HepG2 (cell line): Measurements from ENCODE around the gene FAAP100. TPM values are rescaled to one million over a fixed set of nuclear protein-coding genes. Genes with fewer than 3 reads are reported as not detected.

Source experiments
- GATA4 ChIP-seq: sonication (generic); IDR thresholded peaks from 2 replicates; pipeline ENCODE4 v1.6.1; 2016; ENCODE audit warnings: antibody characterized with exemption, low read depth, borderline replicate concordance
- HMGA1 ChIP-seq: sonication (generic); formaldehyde crosslinking; conservative IDR thresholded peaks from 2 replicates; pipeline ENCODE4 v1.4.0; 2020; ENCODE audit warnings: missing genetic modification reagents
- KLF12 ChIP-seq: sonication (generic); formaldehyde crosslinking; IDR thresholded peaks from 2 replicates; pipeline ENCODE4 v1.4.0; 2020; ENCODE audit warnings: missing genetic modification reagents, borderline replicate concordance
- MAFF ChIP-seq: IDR thresholded peaks from 2 replicates; pipeline ENCODE4 v1.6.1; 2011; ENCODE audit warnings: low read depth, low read length, improper control_type of control experiment
- POLR2AphosphoS5 ChIP-seq: IDR thresholded peaks from 2 replicates; pipeline ENCODE4 v1.6.1; 2012; ENCODE audit warnings: low read depth, low read length
- RELA ChIP-seq: sonication (generic); formaldehyde crosslinking; IDR thresholded peaks from 2 replicates; pipeline ENCODE4 v1.4.0; 2020; ENCODE audit warnings: missing genetic modification reagents
- SMARCC2 ChIP-seq: fragments of 450-650 bp; IDR thresholded peaks from 2 replicates; pipeline ENCODE4 v1.6.1; 2017; ENCODE audit warnings: antibody characterized with exemption, mild to moderate bottlenecking
- TMF1 ChIP-seq: sonication (generic); formaldehyde crosslinking; IDR thresholded peaks from 2 replicates; pipeline ENCODE4 v1.8.1; 2022; ENCODE audit warnings: low read depth, missing genetic modification reagents
- ZNF12 ChIP-seq: sonication (generic); formaldehyde crosslinking; IDR thresholded peaks from 2 replicates; pipeline ENCODE4 v1.5.0; 2020; ENCODE audit warnings: missing genetic modification reagents
- ZNF331 ChIP-seq: sonication (generic); formaldehyde crosslinking; IDR thresholded peaks from 2 replicates; pipeline ENCODE4 v1.4.0; 2020; ENCODE audit warnings: missing genetic modification reagents
- ZNF547 ChIP-seq: sonication (generic); formaldehyde crosslinking; IDR thresholded peaks from 2 replicates; pipeline ENCODE4 v1.5.1; 2020; ENCODE audit warnings: mild to moderate bottlenecking, missing genetic modification reagents
- ZNF772 ChIP-seq: sonication (generic); formaldehyde crosslinking; IDR thresholded peaks from 2 replicates; pipeline ENCODE4 v1.5.0; 2020; ENCODE audit warnings: mild to moderate bottlenecking, missing genetic modification reagents
- polyA plus RNA-seq, 8 experiments: library from polyadenylated mRNA; depleted of rRNA in 3 of 8; stranded (reverse) in 7 of 8; unstranded in 1 of 8; fragments of >200 nt; fragmentation: Illumina TruSeq in 4 of 8; extraction: Trizol in 4 of 8; gene quantifications; 2 replicates each; pipeline versions ENCODE4 v1.2.1 to v1.2.3, GENCODE V29; 2011 to 2016; ENCODE audit warnings: low read depth in 4 of 8, missing spikeins in 1 of 8, mixed read lengths in 1 of 8; ENCODE audit not compliant: insufficient read depth in 1 of 8
- total RNA-seq, 5 experiments: library from RNA; depleted of rRNA; stranded (reverse); fragments of >200 nt; fragmentation: Illumina TruSeq; extraction: Trizol; gene quantifications; 2 replicates each; pipeline ENCODE4 v1.2.3, GENCODE V29; 2016; ENCODE audit warnings: low read depth in 1 of 5
- TF ChIP-seq, protein P1 (sequence below): sonication (generic); formaldehyde crosslinking; IDR thresholded peaks from one replicate; pipeline ENCODE4 v1.5.1; 2020; ENCODE audit warnings: mild to moderate bottlenecking, missing genetic modification reagents; ENCODE audit errors: not compliant biosample characterization
- TF ChIP-seq, protein P2 (sequence below): fragments of 450-650 bp; IDR thresholded peaks from 2 replicates; pipeline ENCODE4 v1.6.1; 2017
- TF ChIP-seq, protein P3 (sequence below): sonication (generic); formaldehyde crosslinking; IDR thresholded peaks from 2 replicates; pipeline ENCODE4 v1.4.0; 2020; ENCODE audit warnings: missing genetic modification reagents
- TF ChIP-seq, protein P4 (sequence below): sonication (generic); formaldehyde crosslinking; IDR thresholded peaks from 2 replicates; pipeline ENCODE4 v1.5.0; 2020; ENCODE audit warnings: mild to moderate bottlenecking, missing genetic modification reagents, borderline replicate concordance
- TF ChIP-seq, protein P5 (sequence below): sonication (generic); formaldehyde crosslinking; IDR thresholded peaks from 2 replicates; pipeline ENCODE4 v1.8.0; 2022; ENCODE audit warnings: mild to moderate bottlenecking, missing genetic modification reagents, borderline replicate concordance

Gene FAAP100
- total and polyA plus RNA-seq, 2 of the 13 experiments (the other 11 are each of a cell fraction or from before 2014, with no cell fraction given): 7.6 to 20.8 TPM

DNA sequence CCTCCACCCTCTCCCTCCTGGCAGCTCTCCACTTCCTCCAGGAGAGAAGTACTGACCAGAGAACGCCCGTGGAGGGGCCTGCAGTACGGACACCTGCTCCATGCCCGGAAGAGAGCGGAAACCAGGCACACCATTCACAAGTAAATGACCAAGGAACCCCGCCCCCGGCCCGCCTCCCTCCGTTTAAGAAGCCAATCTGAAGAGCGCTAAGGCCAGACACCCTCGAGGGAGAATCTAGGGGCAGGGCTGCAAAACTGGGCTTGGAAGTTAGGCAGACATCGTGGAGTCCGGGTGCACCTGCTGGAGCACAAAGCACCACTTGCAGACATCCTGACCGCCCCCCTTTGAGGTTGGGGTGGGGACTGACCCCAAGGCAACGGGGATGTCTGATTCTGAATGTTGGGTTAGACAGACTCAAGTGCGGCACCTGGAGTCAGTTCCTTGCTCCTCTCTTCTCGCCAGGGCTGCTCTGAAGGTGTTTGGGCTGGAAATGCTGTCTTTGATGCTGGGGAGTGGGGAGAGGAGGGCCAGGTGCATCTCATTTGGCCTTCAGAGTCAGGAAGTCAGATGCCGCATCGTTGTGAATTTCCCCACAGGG is 964 bp upstream of the FAAP100 start (continued):
- 0 out of 2 replicates have a peak, but pooled peaks have one; percentile 3 for TF ChIP-seq ZNF772
- TF ChIP-seq, protein P1, sequence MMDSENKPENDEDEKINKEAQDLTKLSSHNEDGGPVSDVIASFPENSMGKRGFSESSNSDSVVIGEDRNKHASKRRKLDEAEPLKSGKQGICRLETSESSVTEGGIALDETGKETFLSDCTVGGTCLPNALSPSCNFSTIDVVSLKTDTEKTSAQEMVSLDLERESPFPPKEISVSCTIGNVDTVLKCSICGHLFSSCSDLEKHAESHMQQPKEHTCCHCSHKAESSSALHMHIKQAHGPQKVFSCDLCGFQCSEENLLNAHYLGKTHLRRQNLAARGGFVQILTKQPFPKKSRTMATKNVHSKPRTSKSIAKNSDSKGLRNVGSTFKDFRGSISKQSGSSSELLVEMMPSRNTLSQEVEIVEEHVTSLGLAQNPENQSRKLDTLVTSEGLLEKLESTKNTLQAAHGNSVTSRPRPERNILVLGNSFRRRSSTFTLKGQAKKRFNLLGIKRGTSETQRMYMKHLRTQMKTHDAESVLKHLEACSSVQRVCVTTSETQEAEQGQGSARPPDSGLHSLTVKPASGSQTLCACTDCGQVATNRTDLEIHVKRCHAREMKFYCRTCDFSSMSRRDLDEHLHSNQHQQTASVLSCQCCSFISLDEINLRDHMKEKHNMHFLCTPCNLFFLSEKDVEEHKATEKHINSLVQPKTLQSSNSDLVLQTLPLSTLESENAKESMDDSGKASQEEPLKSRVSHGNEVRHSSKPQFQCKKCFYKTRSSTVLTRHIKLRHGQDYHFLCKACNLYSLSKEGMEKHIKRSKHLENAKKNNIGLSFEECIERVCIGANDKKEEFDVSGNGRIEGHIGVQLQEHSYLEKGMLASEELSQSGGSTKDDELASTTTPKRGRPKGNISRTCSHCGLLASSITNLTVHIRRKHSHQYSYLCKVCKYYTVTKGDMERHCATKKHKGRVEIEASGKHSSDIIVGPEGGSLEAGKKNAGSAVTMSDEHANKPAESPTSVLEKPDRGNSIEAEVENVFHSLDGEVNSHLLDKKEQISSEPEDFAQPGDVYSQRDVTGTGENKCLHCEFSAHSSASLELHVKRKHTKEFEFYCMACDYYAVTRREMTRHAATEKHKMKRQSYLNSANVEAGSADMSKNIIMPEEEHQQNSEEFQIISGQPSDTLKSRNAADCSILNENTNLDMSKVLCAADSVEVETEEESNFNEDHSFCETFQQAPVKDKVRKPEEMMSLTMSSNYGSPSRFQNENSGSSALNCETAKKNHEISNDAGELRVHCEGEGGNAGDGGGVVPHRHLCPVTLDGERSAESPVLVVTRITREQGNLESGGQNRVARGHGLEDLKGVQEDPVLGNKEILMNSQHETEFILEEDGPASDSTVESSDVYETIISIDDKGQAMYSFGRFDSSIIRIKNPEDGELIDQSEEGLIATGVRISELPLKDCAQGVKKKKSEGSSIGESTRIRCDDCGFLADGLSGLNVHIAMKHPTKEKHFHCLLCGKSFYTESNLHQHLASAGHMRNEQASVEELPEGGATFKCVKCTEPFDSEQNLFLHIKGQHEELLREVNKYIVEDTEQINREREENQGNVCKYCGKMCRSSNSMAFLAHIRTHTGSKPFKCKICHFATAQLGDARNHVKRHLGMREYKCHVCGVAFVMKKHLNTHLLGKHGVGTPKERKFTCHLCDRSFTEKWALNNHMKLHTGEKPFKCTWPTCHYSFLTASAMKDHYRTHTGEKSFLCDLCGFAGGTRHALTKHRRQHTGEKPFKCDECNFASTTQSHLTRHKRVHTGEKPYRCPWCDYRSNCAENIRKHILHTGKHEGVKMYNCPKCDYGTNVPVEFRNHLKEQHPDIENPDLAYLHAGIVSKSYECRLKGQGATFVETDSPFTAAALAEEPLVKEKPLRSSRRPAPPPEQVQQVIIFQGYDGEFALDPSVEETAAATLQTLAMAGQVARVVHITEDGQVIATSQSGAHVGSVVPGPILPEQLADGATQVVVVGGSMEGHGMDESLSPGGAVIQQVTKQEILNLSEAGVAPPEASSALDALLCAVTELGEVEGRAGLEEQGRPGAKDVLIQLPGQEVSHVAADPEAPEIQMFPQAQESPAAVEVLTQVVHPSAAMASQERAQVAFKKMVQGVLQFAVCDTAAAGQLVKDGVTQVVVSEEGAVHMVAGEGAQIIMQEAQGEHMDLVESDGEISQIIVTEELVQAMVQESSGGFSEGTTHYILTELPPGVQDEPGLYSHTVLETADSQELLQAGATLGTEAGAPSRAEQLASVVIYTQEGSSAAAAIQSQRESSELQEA: no peak
- TF ChIP-seq, protein P2, sequence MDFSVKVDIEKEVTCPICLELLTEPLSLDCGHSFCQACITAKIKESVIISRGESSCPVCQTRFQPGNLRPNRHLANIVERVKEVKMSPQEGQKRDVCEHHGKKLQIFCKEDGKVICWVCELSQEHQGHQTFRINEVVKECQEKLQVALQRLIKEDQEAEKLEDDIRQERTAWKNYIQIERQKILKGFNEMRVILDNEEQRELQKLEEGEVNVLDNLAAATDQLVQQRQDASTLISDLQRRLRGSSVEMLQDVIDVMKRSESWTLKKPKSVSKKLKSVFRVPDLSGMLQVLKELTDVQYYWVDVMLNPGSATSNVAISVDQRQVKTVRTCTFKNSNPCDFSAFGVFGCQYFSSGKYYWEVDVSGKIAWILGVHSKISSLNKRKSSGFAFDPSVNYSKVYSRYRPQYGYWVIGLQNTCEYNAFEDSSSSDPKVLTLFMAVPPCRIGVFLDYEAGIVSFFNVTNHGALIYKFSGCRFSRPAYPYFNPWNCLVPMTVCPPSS: no peak
- TF ChIP-seq ZNF547 (CRISPR knock-in tag): no peak
- TF ChIP-seq, protein P3, sequence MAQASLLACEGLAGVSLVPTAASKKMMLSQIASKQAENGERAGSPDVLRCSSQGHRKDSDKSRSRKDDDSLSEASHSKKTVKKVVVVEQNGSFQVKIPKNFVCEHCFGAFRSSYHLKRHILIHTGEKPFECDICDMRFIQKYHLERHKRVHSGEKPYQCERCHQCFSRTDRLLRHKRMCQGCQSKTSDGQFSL: no peak
- no peak for TF ChIP-seq ZNF331 (CRISPR knock-in tag)
- no peak for TF ChIP-seq TMF1 (CRISPR knock-in tag)
- TF ChIP-seq KLF12 (CRISPR knock-in tag): no peak
- TF ChIP-seq, protein P4, sequence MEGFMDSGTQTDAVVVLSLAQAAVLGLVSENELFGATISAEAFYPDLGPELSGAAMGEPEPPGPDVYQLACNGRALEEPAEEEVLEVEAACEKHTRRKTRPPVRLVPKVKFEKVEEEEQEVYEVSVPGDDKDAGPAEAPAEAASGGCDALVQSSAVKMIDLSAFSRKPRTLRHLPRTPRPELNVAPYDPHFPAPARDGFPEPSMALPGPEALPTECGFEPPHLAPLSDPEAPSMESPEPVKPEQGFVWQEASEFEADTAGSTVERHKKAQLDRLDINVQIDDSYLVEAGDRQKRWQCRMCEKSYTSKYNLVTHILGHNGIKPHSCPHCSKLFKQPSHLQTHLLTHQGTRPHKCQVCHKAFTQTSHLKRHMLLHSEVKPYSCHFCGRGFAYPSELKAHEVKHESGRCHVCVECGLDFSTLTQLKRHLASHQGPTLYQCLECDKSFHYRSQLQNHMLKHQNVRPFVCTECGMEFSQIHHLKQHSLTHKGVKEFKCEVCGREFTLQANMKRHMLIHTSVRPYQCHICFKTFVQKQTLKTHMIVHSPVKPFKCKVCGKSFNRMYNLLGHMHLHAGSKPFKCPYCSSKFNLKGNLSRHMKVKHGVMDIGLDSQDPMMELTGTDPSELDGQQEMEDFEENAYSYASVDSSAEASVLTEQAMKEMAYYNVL (CRISPR knock-in tag): no peak
- peak; percentile 51; the same call in 1 of the 2 replicates for TF ChIP-seq POLR2AphosphoS5
- no peak for TF ChIP-seq HMGA1 (CRISPR knock-in tag)
- TF ChIP-seq SMARCC2: no peak
- no peak for TF ChIP-seq RELA
- TF ChIP-seq GATA4: 0 out of 2 replicates have a peak, but pooled peaks have one; percentile 13
- no peak for TF ChIP-seq MAFF
- no peak for TF ChIP-seq ZNF12 (CRISPR knock-in tag)
- TF ChIP-seq, protein P5, sequence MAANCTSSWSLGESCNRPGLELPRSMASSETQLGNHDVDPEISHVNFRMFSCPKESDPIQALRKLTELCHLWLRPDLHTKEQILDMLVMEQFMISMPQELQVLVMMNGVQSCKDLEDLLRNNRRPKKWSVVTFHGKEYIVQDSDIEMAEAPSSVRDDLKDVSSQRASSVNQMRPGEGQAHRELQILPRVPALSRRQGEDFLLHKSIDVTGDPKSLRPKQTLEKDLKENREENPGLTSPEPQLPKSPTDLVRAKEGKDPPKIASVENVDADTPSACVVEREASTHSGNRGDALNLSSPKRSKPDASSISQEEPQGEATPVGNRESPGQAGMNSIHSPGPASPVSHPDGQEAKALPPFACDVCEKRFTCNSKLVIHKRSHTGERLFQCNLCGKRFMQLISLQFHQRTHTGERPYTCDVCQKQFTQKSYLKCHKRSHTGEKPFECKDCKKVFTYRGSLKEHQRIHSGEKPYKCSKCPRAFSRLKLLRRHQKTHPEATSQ: no peak; the same call in 1 of the 2 replicates
